Neuronal stem cell (in vitro differentiated cells): ENCODE data around the gene GLRX5.
"Not testable (repeated sequence)": the region's sequence is repeated elsewhere in the genome, so short reads cannot be mapped to it uniquely, and the experiment has no call there.

ENCODE experiments used
- DNase-seq: peaks from one replicate; pipeline ENCODE4 v3.0.0-alpha.2; 2013; ENCODE audit warnings: low spot score
- H2AFZ ChIP-seq: one replicate; pipeline ENCODE4 v1.6.1; 2013; ENCODE audit warnings: mild to moderate bottlenecking, low read length, inconsistent platforms
- H2AK5ac ChIP-seq: 2 replicates; pipeline ENCODE4 v1.6.1; 2013; ENCODE audit warnings: low read depth, mild to moderate bottlenecking, inconsistent platforms, low read length, moderate library complexity, mixed read lengths
- H2BK120ac ChIP-seq: 2 replicates; pipeline ENCODE4 v1.6.1; 2013; ENCODE audit warnings: low read depth, mild to moderate bottlenecking, inconsistent platforms, low read length, moderate library complexity, mixed read lengths
- H2BK12ac ChIP-seq: one replicate; pipeline ENCODE4 v1.6.1; 2013; ENCODE audit warnings: low read length, inconsistent platforms
- H2BK15ac ChIP-seq: 2 replicates; pipeline ENCODE4 v1.6.1; 2013; ENCODE audit warnings: mild to moderate bottlenecking, low read length, inconsistent platforms, mixed read lengths
- H2BK5ac ChIP-seq: one replicate; pipeline ENCODE4 v1.6.1; 2013; ENCODE audit warnings: inconsistent platforms, mild to moderate bottlenecking, low read length, moderate library complexity
- H3K14ac ChIP-seq: one replicate; pipeline ENCODE4 v1.6.1; 2013; ENCODE audit warnings: low read length, inconsistent platforms
- H3K18ac ChIP-seq: 2 replicates; pipeline ENCODE4 v1.6.1; 2013; ENCODE audit warnings: low read length, inconsistent platforms
- H3K23ac ChIP-seq: 2 replicates; pipeline ENCODE4 v1.6.1; 2013; ENCODE audit warnings: low read depth, mild to moderate bottlenecking, mixed read lengths, low read length, inconsistent platforms; ENCODE audit not compliant: poor library complexity
- H3K27ac ChIP-seq: replicated peaks from 3 replicates; pipeline ENCODE4 v1.5.1; 2013; ENCODE audit warnings: low read length, inconsistent platforms
- H3K27me3 ChIP-seq, 3 experiments: 2 replicates each; pipeline ENCODE4 v1.6.1; 2013; ENCODE audit warnings: low read length in 3 of 3, mild to moderate bottlenecking in 2 of 3, inconsistent platforms in 1 of 3, low read depth in 1 of 3, mixed read lengths in 1 of 3, moderate library complexity in 1 of 3; ENCODE audit not compliant: control insufficient read depth in 3 of 3, insufficient read depth in 3 of 3
- H3K36me3 ChIP-seq, 2 donors: replicated peaks in 1 of 2; 2 replicates each; pipeline ENCODE4 v1.6.1; 2013; ENCODE audit warnings: low read length in 2 of 2; ENCODE audit not compliant: control insufficient read depth in 2 of 2, insufficient read depth in 2 of 2
- H3K4ac ChIP-seq: 2 replicates; pipeline ENCODE4 v1.6.1; 2013; ENCODE audit warnings: inconsistent platforms, mild to moderate bottlenecking, low read length, moderate library complexity
- H3K4me1 ChIP-seq, 2 donors: 1 replicate in 1 of 2; 2 replicates in 1 of 2; pipeline ENCODE4 v1.6.1; 2013; ENCODE audit warnings: low read length in 2 of 2, low read depth in 1 of 2; ENCODE audit not compliant: control insufficient read depth in 2 of 2, insufficient read depth in 1 of 2
- H3K4me2 ChIP-seq: one replicate; pipeline ENCODE4 v1.6.1; 2013; ENCODE audit warnings: mild to moderate bottlenecking, low read length, inconsistent platforms; ENCODE audit not compliant: insufficient read depth, poor library complexity, severe bottlenecking
- H3K4me3 ChIP-seq, 2 donors: 2 replicates each; pipeline ENCODE4 v1.5.1; 2013; ENCODE audit warnings: low read length in 2 of 2, mild to moderate bottlenecking in 2 of 2, inconsistent platforms in 1 of 2, moderate library complexity in 1 of 2
- H3K79me1 ChIP-seq: one replicate; pipeline ENCODE4 v1.6.1; 2013; ENCODE audit warnings: low read depth, mild to moderate bottlenecking, inconsistent platforms, low read length, moderate library complexity
- H3K9ac ChIP-seq: one replicate; pipeline ENCODE4 v1.6.1; 2013; ENCODE audit warnings: mild to moderate bottlenecking, low read depth, low read length, inconsistent platforms; ENCODE audit not compliant: poor library complexity
- H3K9me3 ChIP-seq, 2 donors: replicated peaks in 1 of 2; 2 replicates each; pipeline versions ENCODE3 to v1.6.1; 2013; ENCODE audit warnings: low read length in 2 of 2, mild to moderate bottlenecking in 2 of 2, inconsistent platforms in 1 of 2, low read depth in 1 of 2, mixed read lengths in 1 of 2, moderate library complexity in 1 of 2; ENCODE audit not compliant: control insufficient read depth in 2 of 2, insufficient read depth in 1 of 2
- H4K8ac ChIP-seq: one replicate; pipeline ENCODE4 v1.6.1; 2013; ENCODE audit warnings: low read depth, mild to moderate bottlenecking, inconsistent platforms, low read length, moderate library complexity
- H4K91ac ChIP-seq: one replicate; pipeline ENCODE4 v1.6.1; 2013; ENCODE audit warnings: low read length, low read depth, mild to moderate bottlenecking, inconsistent platforms; ENCODE audit not compliant: poor library complexity
- WGBS, 2 donors: extraction: QIAGEN DNeasy Blood & Tissue Kit; methylation state at CpG; one replicate each; pipeline ENCODE4 v1.1.7; 2013; ENCODE audit warnings: missing lambda C conversion rate in 2 of 2, mixed read lengths in 1 of 2; ENCODE audit not compliant: insufficient read length in 2 of 2, insufficient replicate concordance in 1 of 2; ENCODE audit errors: extremely low coverage in 2 of 2; 5-methylcytosine and 5-hydroxymethylcytosine counted together

GLRX5 gene

GRCh38 chr14:95575840-95576473 lies 41.1 kb downstream of the GLRX5 start:
- Histone ChIP-seq H2BK5ac (no peak overlapping the region), H3K27me3 (no peaks in the 10 kb centered on the region), H4K8ac (no peak overlapping the region), H2AK5ac (peak overlapping the region; percentile 41), H2AFZ (peak overlapping the region; percentile 28), H3K4ac (no peak overlapping the region), H3K9ac (no peak overlapping the region), H3K79me1 (no peaks in the 10 kb centered on the region), H2BK120ac (no peak overlapping the region), H3K4me1 (peaks cover 0 to 3% of the 10 kb centered on the region in 2 donors), H3K14ac (no peak overlapping the region), H2BK12ac (no peak overlapping the region), H2BK15ac (no peak overlapping the region), H3K4me2 (no peak overlapping the region), H3K4me3 (no peak overlapping the region), H3K36me3 (no peaks in the 10 kb centered on the region), H3K9me3 (peaks cover 0 to 2% of the 10 kb centered on the region in 2 donors), H4K91ac (no peak overlapping the region), H3K27ac (no peak overlapping the region), H3K23ac (no peak overlapping the region), H3K18ac (peak overlapping the region; percentile 41)
- WGBS, 2 donors, result no CpG with 5 or more reads among the region's 3 CpGs
- no peak for DNase-seq

DNA sequence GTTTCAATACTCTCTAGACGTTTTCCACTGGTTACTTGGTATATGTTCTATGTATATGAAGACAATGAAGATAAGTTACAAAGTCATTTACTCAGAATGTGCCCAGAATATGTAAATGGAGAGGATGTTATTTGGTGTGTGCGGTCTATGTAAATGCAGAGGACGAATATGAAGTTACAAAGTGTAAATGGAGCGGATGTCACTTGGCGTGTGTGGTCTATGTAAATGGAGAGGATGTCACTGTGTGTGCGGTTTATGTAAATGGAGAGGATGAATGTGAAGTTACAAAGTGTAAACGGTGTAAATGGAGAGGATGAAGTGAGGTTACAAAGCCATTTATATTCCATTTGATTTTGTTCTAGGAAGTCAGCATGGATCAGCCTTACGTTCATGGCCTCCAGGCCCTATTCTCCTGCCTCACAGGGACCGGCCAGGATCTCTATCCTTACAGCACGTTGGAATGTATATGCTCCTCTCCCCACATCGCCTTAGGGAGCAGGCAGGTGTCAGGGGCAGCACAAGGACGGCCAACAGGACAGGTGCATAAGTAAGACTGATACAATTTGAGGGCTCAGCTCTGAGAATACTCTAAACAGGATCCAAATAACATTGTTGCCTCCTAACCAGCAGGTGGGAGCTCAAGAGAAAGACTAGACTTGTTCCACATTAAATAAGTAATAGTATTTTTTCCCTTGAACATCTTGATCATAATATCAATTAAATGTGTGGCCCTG lies 42.4 kb downstream of the GLRX5 start:
- Histone ChIP-seq H2AFZ (no peak overlapping the region), H3K36me3 (no peaks in the 10 kb centered on the region), H3K27me3 (no peaks in the 10 kb centered on the region), H3K23ac (no peak overlapping the region), H2BK15ac (no peak overlapping the region), H2BK5ac (no peak overlapping the region), H2AK5ac (no peak overlapping the region), H3K18ac (no peak overlapping the region), H3K14ac (no peak overlapping the region), H3K79me1 (no peaks in the 10 kb centered on the region), H3K4me1 (peaks cover 0 to 3% of the 10 kb centered on the region in 2 donors), H3K4ac (no peak overlapping the region), H4K91ac (no peak overlapping the region), H4K8ac (no peak overlapping the region), H3K4me3 (no peak overlapping the region), H3K27ac (no peak overlapping the region), H2BK12ac (no peak overlapping the region), H3K9ac (no peak overlapping the region), H3K4me2 (no peak overlapping the region), H2BK120ac (no peak overlapping the region), H3K9me3 (peaks cover 0 to 2% of the 10 kb centered on the region in 2 donors)
- DNase-seq, result no peak
- WGBS, 2 donors, result 90% methylated on average over 4 of the region's 12 CpGs; no CpG with 5 or more reads in 1 of the 2 donors

DNA sequence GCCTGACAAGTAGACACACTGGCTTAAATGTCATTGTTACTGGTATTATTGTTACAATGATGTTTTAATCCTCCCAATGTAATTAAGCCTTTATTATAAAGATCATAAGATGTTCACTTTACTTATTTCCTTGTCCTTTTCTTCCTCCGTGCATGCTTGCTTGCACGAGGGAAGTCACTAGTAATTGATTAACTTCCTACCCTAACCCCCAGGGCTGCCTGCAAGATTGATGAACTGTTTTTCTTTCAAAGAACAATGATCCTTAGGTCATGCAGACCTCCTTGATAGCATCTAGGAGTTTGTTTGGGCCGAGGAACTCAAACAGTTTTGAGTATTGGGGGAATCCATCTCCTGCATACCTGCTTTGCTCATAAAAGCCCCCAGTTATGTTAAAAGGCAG lies 43.0 kb downstream of the GLRX5 start:
- Histone ChIP-seq H2AK5ac (no peak overlapping the region), H3K18ac (no peak overlapping the region), H2BK5ac (no peak overlapping the region), H3K36me3 (no peaks in the 10 kb centered on the region), H3K9me3 (peaks cover 0 to 2% of the 10 kb centered on the region in 2 donors), H3K79me1 (no peaks in the 10 kb centered on the region), H3K27me3 (no peaks in the 10 kb centered on the region), H2AFZ (no peak overlapping the region), H3K4me1 (peaks cover 0 to 3% of the 10 kb centered on the region in 2 donors), H3K4me3 (no peak overlapping the region), H2BK12ac (no peak overlapping the region), H2BK120ac (no peak overlapping the region), H4K8ac (no peak overlapping the region), H2BK15ac (no peak overlapping the region), H3K14ac (no peak overlapping the region), H4K91ac (no peak overlapping the region), H3K9ac (no peak overlapping the region), H3K4ac (no peak overlapping the region), H3K23ac (no peak overlapping the region), H3K4me2 (no peak overlapping the region), H3K27ac (no peak overlapping the region)
- no peak for DNase-seq
- WGBS, 2 donors, result no CpG with 5 or more reads among the region's 3 CpGs

DNA sequence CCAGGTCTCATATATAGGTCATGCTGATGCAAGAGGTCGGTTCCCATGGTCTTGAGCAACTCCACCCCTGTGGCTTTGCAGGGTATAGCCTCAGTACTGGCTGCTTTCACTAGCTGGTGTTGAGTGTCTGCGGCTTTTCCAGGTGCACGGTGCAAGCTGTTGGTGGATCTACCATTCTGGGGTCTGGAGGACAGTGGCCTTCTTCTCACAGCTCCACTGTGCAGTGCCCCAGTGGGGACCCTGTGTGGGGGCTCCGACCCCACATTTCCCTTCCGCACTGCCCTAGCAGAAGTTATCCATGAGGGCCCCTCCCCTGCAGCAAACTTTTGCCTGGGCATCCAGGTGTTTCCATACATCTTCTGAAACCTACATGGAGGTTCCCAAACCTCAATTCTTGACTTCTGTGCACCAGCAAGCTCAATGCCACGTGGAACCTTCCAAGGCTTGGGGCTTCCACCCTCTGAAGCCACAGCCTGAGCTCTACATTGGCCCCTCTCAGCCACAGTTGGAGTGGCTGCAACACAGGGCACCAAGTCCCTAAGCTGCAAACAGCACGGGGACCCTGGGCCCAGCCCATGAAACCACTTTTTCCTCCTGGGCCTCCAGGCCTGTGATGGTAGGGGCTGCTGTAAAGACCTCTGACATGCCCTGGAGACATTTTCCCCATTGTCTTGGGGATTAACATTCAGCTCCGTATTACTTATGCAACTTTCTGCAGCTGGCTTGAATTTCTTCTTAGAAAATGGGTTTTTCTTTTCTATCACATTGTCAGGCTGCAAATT lies 49.2 kb downstream of the GLRX5 start:
- DNase-seq, H3K4me3 ChIP-seq, H3K27ac ChIP-seq, H4K91ac ChIP-seq, H3K79me1 ChIP-seq, H3K23ac ChIP-seq, H3K14ac ChIP-seq, H2AK5ac ChIP-seq, H3K27me3 ChIP-seq, H3K4me2 ChIP-seq, H3K9me3 ChIP-seq, H2BK15ac ChIP-seq, H2BK12ac ChIP-seq, H2AFZ ChIP-seq, H3K36me3 ChIP-seq, H2BK5ac ChIP-seq, H3K9ac ChIP-seq, H3K4ac ChIP-seq, H2BK120ac ChIP-seq, H3K18ac ChIP-seq, H4K8ac ChIP-seq, H3K4me1 ChIP-seq: not testable (repeated sequence)
- WGBS, 2 donors, result no CpG with 5 or more reads among the region's 8 CpGs
